Panc1 (cell line): ENCODE data around the gene ROGDI. TPM values are rescaled to one million over a fixed set of nuclear protein-coding genes. Genes with fewer than 3 reads are reported as not detected.

Experiments
- ATAC-seq: fragments of 200-7000 bp; cut with Tn5 transposase; 2 replicates; pipeline ENCODE4 v1.9.1; 2020; ENCODE audit warnings: mild to moderate bottlenecking, moderate library complexity
- BruUV-seq: library from RNA; stranded (reverse); fragments of 400-500 nt; replicated peaks from 2 replicates; lab custom pipeline; 2021; lab: Mats Ljungman, UMichigan
- CTCF ChIA-PET: fragments of 300-600 bp; sonication (Branson Sonifier 250); formaldehyde crosslinking; loops from one replicate; lab custom pipeline; 2022; ENCODE audit warnings: antibody characterized with exemption; lab: Charles Lee
- POLR2A ChIA-PET: fragments of 300-600 bp; sonication (Branson Sonifier 250); formaldehyde crosslinking; loops from one replicate; lab custom pipeline; 2022; ENCODE audit warnings: antibody characterized with exemption; lab: Charles Lee
- DNase-seq: peaks from one replicate; pipeline ENCODE4 v3.0.0-alpha.2; 2010; ENCODE audit warnings: low read depth, low spot score
- H3K27ac ChIP-seq: 2 replicates; pipeline ENCODE4 v1.5.1; 2011; ENCODE audit warnings: mild to moderate bottlenecking, low read length, inconsistent platforms
- H3K27me3 ChIP-seq: fragments of 200-500 bp; sonication (Bioruptor generic); 2 replicates; pipeline ENCODE4 v1.6.0; 2014; ENCODE audit warnings: low read length, inconsistent platforms; ENCODE audit not compliant: control insufficient read depth, insufficient read depth
- H3K36me3 ChIP-seq: fragments of 200-500 bp; sonication (Bioruptor generic); 2 replicates; pipeline ENCODE4 v1.5.1; 2014; ENCODE audit warnings: inconsistent platforms, mild to moderate bottlenecking, low read length, moderate library complexity; ENCODE audit not compliant: control insufficient read depth, insufficient read depth
- H3K4me1 ChIP-seq: 2 replicates; pipeline ENCODE4 v1.5.1; 2011; ENCODE audit warnings: inconsistent platforms, mild to moderate bottlenecking, low read length, moderate library complexity; ENCODE audit not compliant: control insufficient read depth, insufficient read depth
- H3K4me3 ChIP-seq, 2 experiments: 2 replicates each; pipeline ENCODE4 v1.5.1; 2011 to 2012; ENCODE audit warnings: low read depth in 2 of 2, low read length in 2 of 2, mild to moderate bottlenecking in 2 of 2, inconsistent platforms in 1 of 2, moderate library complexity in 1 of 2
- H3K9me3 ChIP-seq: fragments of 200-500 bp; sonication (Bioruptor generic); 2 replicates; pipeline ENCODE4 v1.5.1; 2014; ENCODE audit warnings: low read depth, mild to moderate bottlenecking, inconsistent platforms, low read length, moderate library complexity; ENCODE audit not compliant: control insufficient read depth, insufficient read depth
- CTCF ChIP-seq: fragments of 450-650 bp; IDR thresholded peaks from 2 replicates; pipeline ENCODE4 v1.5.1; 2017; ENCODE audit warnings: mild to moderate bottlenecking
- POLR2AphosphoS5 ChIP-seq: IDR thresholded peaks from 2 replicates; pipeline ENCODE4 v1.6.1; 2012; ENCODE audit warnings: mild to moderate bottlenecking, low read depth, low read length, moderate library complexity
- REST ChIP-seq, 2 experiments: IDR thresholded peaks; 2 replicates each; pipeline ENCODE4 v1.6.1; 2011 to 2012; ENCODE audit warnings: low read depth in 2 of 2, control low read depth in 1 of 2, low read length in 1 of 2, mild to moderate bottlenecking in 1 of 2, moderate library complexity in 1 of 2; ENCODE audit not compliant: insufficient read depth in 1 of 2
- SIN3A ChIP-seq: IDR thresholded peaks from 2 replicates; pipeline ENCODE4 v1.6.1; 2012; ENCODE audit warnings: low read depth, mild to moderate bottlenecking, low read length, moderate library complexity, borderline replicate concordance; ENCODE audit not compliant: insufficient read depth
- TCF7L2 ChIP-seq: IDR thresholded peaks from 2 replicates; pipeline ENCODE4 v1.6.1; 2011; ENCODE audit warnings: mild to moderate bottlenecking, low read depth, low read length, inconsistent platforms
- in situ Hi-C: cut with HindIII; loops from 2 replicates; pipeline ENCODE4 v1.10.0; 2016; ENCODE audit warnings: low sequenced_read_pairs, low pct_unique_long_range_greater_than_20kb
- intact Hi-C: fragments of 100-400 bp; cut with micrococcal nuclease; formaldehyde crosslinking; loops from one replicate; pipeline ENCODE4 v1.10.0; 2022; ENCODE audit not compliant: unreplicated experiment
- total RNA-seq: library from RNA; stranded (reverse); gene quantifications from one replicate; pipeline ENCODE4 v1.2.1, GENCODE V29; 2021; ENCODE audit not compliant: unreplicated experiment

Gene ROGDI
- total RNA-seq, 1 experiment from 2014 or later, result 31.9 TPM

GRCh38 chr16:4778050-4778392, 24.4 kb downstream of the ROGDI start:
- in situ Hi-C loops (no loop called here), intact Hi-C loops (no loop called here)
- DNase-seq, result no peak
- no TSS peak for BruUV-seq
- Histone ChIP-seq H3K4me3 (no peak overlapping the region), H3K9me3 (no peaks in the 10 kb centered on the region), H3K27me3 (no peaks in the 10 kb centered on the region), H3K36me3 (no peaks in the 10 kb centered on the region), H3K4me1 (0 out of 2 replicates have a peak, but pooled peaks cover 3% of the 10 kb centered on the region), H3K27ac (no peak overlapping the region)
- no peak for ATAC-seq
- ChIA-PET CTCF (no interaction called here), POLR2A (no interaction called here)
- TF ChIP-seq SIN3A (no peak), TCF7L2 (no peak), CTCF (no peak), POLR2AphosphoS5 (no peak), REST (IDR thresholded peaks at IDR 0.05; ENCODE audit: insufficient read depth in 1 of 2, low read depth in 2 of 2, low read length in 1 of 2) (no peak)

- ATAC-seq (no peak), DNase-seq (no peak)
- TF ChIP-seq CTCF (no peak), SIN3A (no peak), TCF7L2 (no peak), POLR2AphosphoS5 (no peak), REST (IDR thresholded peaks at IDR 0.05; ENCODE audit: insufficient read depth in 1 of 2, low read depth in 2 of 2, low read length in 1 of 2) (no peak)
- BruUV-seq, result no TSS peak
- no peak overlapping the region for H3K27ac ChIP-seq
- H3K27me3 ChIP-seq, result no peaks in the 10 kb centered on the region
- no peaks in the 10 kb centered on the region for H3K9me3 ChIP-seq
- intact Hi-C loops, result no loop called here
- in situ Hi-C loops, result no loop called here
- ChIA-PET CTCF (no interaction called here), POLR2A (interaction anchor here (0.5 kb wide), 1 partner anchor 109 kb away, joined by 4 read pairs; no protein-coding TSS in a partner anchor)
- no peaks in the 10 kb centered on the region for H3K36me3 ChIP-seq
- H3K4me3 ChIP-seq, result no peak overlapping the region
- 0 out of 2 replicates have a peak, but pooled peaks cover 3% of the 10 kb centered on the region for H3K4me1 ChIP-seq
Measured at GRCh38 chr16:4777339-4778049, 24.9 kb downstream of the ROGDI start.
